Measurements from ENCODE around the gene CACNA2D3. TPM values are rescaled to one million over a fixed set of nuclear protein-coding genes. Genes with fewer than 3 reads are reported as not detected.

Gene CACNA2D3
- total and polyA plus RNA-seq, 2 donors from 2014 or later: 5.7 to 11.2 TPM

GRCh38 chr3:55017876-55018275, 895.5 kb downstream of the CACNA2D3 start:
- FAIRE-seq: no peak

GRCh38 chr3:55030938-55031337, 908.6 kb downstream of the CACNA2D3 start:
- FAIRE-seq: no peak
- H3K27ac ChIP-seq (ENCODE audit: low read depth in 2 of 2, low read length in 2 of 2): no peak overlapping the region
- no peak for TF ChIP-seq CTCF (IDR thresholded peaks at IDR 0.05; ENCODE audit: borderline replicate concordance, extremely low read depth, insufficient read depth)
- H3K4me3 ChIP-seq (ENCODE audit: low read length in 3 of 3): no peak overlapping the region
- no peak overlapping the region for H3K9ac ChIP-seq (ENCODE audit: low read length in 3 of 3)
- H3K9me3 ChIP-seq (ENCODE audit: control insufficient read depth in 2 of 3, insufficient read depth in 1 of 3, low read length in 3 of 3): no peaks in the 10 kb centered on the region
- H3K4me1 ChIP-seq (ENCODE audit: control insufficient read depth in 2 of 3, insufficient read depth in 2 of 3, low read depth in 1 of 3, low read length in 3 of 3): no peaks in the 10 kb centered on the region
- H3K27me3 ChIP-seq (ENCODE audit: control insufficient read depth, insufficient read depth, low read length): no peaks in the 10 kb centered on the region
- H3K36me3 ChIP-seq (ENCODE audit: control insufficient read depth in 2 of 3, insufficient read depth in 3 of 3, low read length in 3 of 3): no peaks in the 10 kb centered on the region
- no peak for DNase-seq
- intact Hi-C loops (cut with DNase I): no loop called here

More at GRCh38 chr3:55017876-55018275, 895.5 kb downstream of the CACNA2D3 start:
- Histone ChIP-seq H3K9ac (ENCODE audit: low read length in 3 of 3) (no peak overlapping the region), H3K4me1 (ENCODE audit: control insufficient read depth in 2 of 3, insufficient read depth in 2 of 3, low read depth in 1 of 3, low read length in 3 of 3) (no peaks in the 10 kb centered on the region), H3K36me3 (ENCODE audit: control insufficient read depth in 2 of 3, insufficient read depth in 3 of 3, low read length in 3 of 3) (no peaks in the 10 kb centered on the region), H3K4me3 (ENCODE audit: low read length in 3 of 3) (no peak overlapping the region), H3K27ac (ENCODE audit: low read depth in 2 of 2, low read length in 2 of 2) (no peak overlapping the region), H3K27me3 (ENCODE audit: control insufficient read depth, insufficient read depth, low read length) (no peaks in the 10 kb centered on the region), H3K9me3 (ENCODE audit: control insufficient read depth in 2 of 3, insufficient read depth in 1 of 3, low read length in 3 of 3) (no peaks in the 10 kb centered on the region)
- TF ChIP-seq CTCF (IDR thresholded peaks at IDR 0.05; ENCODE audit: borderline replicate concordance, extremely low read depth, insufficient read depth): no peak
- intact Hi-C loops (cut with DNase I): no loop called here
- no peak for DNase-seq

GRCh38 chr3:55036883-55037577, 914.7 kb downstream of the CACNA2D3 start:
- FAIRE-seq (no peak), DNase-seq (peak in 1 of 5 donors; percentile 14)
- H3K4me3 ChIP-seq (ENCODE audit: low read length in 3 of 3): no peak overlapping the region
- H3K4me1 ChIP-seq (ENCODE audit: control insufficient read depth in 2 of 3, insufficient read depth in 2 of 3, low read depth in 1 of 3, low read length in 3 of 3): no peaks in the 10 kb centered on the region
- H3K36me3 ChIP-seq (ENCODE audit: control insufficient read depth in 2 of 3, insufficient read depth in 3 of 3, low read length in 3 of 3): no peaks in the 10 kb centered on the region
- no peak overlapping the region for H3K9ac ChIP-seq (ENCODE audit: low read length in 3 of 3)
- H3K27me3 ChIP-seq (ENCODE audit: control insufficient read depth, insufficient read depth, low read length): no peaks in the 10 kb centered on the region
- intact Hi-C loops (cut with DNase I): no loop called here
- H3K27ac ChIP-seq (ENCODE audit: low read depth in 2 of 2, low read length in 2 of 2): no peak overlapping the region
- no peak for TF ChIP-seq CTCF (IDR thresholded peaks at IDR 0.05; ENCODE audit: borderline replicate concordance, extremely low read depth, insufficient read depth)
- H3K9me3 ChIP-seq (ENCODE audit: control insufficient read depth in 2 of 3, insufficient read depth in 1 of 3, low read length in 3 of 3): no peaks in the 10 kb centered on the region

All from kidney (tissue), 14 donors.